GM21529 (cell line): ENCODE data around the gene ZDHHC8.

Source experiments
- ATAC-seq: cut with Tn5 transposase; IDR thresholded peaks from one replicate; pipeline ENCODE4 v1.9.1; 2021; ENCODE audit not compliant: unreplicated experiment

ZDHHC8 gene

DNA sequence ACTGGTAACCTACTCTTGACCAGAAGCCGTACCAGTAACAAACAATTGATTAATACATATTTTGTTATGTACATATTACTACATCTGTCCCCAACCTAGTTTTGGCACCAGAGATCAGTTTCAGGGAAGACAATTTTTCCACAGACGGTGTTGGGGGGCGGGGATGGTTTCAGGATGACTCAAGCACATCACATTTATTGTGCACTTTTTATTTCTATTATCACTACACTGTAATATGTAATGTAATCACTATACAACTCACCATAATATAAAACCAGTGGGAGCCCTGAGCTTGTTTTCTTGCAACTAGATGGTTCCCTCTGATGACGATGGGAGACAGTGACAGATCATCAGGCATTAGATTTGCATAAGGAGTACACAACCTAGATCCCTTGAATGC is 36.1 kb upstream of the ZDHHC8 start:
- no peak for ATAC-seq

DNA sequence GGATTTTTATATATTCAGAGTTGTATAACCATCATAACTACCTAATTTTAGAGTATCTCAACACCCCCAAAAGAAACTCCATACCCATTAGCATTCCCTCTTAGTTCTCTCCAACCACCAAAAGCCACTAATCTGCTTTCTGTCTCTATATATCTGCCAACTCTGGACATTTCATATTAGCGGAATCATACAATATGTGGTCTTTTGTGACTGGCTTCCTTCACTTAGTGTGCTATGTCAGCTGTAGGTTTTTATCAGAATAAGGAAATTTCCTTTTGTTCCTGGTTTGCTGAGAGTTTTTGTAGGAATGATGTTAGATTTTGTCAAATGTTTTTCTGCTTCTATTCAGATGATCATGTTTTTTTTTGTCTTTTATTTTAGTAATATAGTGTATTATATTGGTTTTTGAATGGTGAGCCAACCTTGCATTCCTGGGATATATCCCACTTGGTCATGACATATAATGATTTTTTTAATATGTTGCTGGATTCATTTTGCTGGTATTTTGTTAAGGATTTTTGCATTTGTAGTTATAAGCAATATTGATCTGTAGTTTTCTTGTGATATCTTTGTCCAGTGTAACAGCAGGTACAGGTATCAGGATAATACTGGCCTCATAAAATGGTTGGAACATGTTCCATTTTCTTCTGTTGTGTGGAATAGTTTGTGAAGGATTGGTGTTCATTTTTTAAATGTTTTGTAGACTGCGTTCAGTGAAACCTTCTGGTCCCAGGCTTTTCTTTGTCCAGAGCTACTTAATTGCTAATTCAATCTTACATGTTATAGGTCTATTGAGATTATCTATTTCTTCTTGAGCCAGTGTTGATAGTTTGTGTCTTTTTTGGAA is 34.8 kb upstream of the ZDHHC8 start:
- ATAC-seq: no peak

DNA sequence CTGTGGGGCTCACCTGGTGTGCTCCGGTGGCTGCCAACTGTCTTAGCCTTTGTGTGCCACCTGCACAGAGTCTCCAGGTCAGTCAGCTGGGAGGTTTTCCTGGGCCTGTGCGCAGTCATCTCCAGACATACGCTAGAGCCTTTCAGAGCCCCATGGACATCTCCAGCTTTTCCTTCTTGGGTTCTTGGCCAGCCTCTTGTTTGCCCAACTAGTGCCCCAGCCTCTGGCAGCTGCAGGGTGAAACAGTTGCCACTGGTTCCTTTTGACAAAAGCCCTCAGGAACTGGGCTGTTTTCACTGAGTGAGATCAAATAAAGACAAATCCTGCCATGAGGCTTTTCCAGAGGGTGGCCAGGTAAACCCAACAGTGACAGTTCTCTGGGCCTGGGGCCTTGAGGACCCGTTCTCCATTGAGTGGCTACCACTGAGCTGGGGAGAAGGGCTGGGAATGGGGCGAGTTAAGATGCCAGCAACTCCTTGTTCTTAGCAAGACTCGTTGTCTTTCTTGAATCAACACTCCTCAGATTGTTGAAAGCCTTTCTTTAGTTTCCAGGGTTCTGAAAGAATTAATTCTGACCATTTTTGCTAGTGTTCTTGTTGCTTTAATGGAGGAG is 32.4 kb upstream of the ZDHHC8 start:
- ATAC-seq: no peak

DNA sequence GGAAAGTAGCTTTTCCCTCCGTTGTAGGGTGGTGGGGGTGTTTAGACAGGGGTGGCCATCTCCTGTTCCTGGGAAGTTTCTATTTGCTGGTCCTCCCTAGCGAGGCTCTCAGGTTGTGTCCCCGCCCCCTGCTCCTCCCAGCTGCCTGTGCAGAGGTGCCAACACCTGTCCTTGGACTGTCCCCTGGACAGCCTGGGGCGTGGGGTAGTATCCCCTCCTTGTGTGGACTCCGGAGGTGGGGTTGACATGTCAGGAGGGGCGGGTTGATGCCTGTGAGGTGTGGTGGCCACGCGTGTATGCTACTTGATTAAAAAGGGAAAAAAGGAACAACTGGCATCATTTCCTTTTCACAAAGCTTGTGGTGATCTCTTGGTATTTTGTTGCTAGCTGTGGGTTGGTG is 30.0 kb upstream of the ZDHHC8 start:
- ATAC-seq: no peak

DNA sequence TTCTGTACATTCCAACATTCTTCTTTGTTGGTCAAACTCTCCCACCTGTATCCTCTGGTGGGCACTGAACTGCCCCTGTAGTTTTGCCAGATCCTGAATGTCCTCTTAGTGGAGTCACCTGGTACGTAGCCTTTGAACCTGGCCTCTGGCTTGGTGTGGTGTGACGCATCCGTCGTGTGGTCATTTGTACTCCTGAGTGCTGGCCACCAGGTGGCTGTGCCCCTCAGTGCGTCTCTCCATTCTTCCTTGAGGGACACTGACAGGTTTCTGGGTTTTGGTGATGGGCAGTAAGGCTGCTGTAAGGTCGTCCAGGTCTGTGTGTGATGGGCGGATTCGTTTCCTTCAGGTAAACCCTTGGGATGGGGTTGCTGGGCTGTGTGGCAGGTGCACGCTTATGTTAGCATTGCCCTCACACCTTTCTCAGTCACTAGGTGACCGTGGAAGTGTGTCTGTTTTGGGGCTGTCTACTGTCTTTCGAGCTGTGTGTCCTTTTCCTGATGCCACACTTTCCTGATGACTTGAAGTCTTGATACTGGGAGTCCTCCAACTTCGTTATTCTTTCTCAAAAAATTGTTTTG is 29.3 kb upstream of the ZDHHC8 start:
- no peak for ATAC-seq

DNA sequence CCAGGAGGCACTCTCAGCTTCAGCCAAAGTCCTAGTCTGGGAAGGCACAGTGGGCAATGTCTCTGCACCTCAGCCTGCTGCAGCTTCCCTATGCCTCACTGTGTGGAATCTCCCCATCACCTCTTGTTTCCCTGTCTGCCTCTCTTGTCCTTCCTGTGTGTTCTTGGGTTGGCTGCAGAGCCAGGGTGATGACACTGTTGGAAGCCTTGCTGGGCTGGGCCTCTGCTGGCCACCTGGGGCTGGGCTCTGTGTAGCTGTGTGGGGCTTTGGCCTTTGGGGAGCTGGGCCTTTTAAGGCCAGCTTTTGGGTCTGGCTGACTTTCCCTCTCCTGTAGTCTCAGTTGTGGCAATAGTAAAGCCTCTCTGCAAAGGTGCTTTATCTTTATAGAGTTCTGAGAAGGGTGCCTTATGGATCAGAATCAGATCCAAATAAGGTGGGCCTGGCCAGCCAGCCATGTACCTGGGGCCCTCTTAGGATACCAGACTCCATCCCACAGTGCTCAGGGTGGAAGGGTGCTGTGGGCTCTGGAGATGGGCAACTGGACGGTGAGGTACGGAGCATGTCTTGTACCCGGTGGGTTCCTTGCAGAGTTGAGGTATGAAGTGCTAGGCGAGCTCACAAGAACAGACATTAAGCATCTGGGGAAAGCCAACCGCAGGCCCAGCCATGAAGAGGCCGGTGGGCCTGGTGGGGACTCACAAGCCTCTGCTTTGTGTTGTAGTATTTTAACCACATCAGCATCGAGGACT is 26.0 kb upstream of the ZDHHC8 start:
- ATAC-seq: no peak

DNA sequence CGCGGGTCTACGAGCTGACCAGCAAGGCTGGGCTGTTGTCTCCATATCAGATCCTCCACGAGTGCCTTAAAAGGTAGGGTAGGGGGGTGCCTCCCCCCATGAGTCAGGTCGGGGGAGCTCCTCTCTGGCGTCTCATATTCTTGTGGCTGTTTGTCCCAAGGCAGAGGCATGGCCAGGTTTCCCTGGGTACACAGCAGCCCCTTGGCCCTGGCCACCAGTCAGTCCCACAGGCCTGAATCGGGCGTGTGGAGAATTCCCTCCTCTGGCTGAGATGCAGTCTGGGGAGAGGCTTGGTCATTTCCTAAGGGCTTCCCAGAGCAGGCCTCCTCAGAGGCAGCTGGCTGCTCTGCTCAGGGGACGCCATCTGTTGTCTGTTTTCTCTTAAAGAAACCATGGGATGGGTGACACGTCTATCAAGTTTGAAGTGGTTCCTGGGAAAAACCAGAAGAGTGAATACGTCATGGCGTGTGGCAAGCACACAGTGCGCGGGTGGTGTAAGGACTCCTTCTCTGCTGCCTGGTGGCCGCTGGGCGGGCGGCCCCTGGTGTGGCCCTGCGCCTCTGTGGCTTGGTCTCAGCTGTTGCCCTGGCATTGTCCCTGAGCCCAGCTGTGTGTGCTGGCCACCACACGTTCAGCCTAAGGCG is 25.3 kb upstream of the ZDHHC8 start:
- ATAC-seq: no peak

DNA sequence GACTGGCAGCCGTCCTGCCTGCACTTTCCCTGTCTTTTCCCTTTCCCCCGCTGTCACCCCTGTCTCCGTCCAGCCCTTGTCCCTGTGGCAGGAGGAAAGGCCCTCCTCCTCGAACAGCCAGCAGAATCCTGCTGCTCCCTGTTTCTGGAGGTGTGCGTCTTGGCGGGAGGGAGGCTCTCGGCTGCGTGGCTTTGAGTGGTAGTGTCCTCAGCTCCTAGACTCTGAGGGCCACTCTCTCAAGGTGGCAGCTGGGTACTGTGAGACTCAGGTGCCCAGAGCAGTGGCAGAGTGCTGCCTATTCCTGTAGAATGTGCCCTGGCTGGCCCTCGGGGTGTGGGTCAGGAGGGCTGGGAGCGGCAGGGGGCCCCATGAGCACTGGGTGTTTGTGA is 24.8 kb upstream of the ZDHHC8 start:
- ATAC-seq: no peak

DNA sequence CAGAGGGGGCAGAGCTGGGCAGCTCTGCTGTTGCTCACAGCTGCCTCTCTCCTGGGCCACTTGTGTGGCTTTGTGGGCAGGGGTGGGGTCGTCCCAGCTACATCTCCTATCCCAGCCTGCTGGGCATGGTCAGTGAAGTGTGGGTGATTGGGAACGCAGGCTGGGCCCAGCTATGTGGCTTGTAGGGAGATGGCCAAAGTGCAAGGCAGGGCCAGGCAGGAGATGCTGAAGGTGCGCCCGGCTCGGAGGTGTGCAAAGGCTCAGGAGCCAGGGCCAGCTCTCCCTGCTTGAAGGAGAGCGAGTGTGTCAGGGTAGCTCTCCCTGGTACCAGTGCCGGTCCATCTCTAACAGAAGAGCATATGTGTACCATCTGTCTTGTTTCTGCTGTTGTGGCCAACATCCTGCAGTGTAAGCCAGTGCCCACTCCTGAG is 24.1 kb upstream of the ZDHHC8 start:
- ATAC-seq: no peak

DNA sequence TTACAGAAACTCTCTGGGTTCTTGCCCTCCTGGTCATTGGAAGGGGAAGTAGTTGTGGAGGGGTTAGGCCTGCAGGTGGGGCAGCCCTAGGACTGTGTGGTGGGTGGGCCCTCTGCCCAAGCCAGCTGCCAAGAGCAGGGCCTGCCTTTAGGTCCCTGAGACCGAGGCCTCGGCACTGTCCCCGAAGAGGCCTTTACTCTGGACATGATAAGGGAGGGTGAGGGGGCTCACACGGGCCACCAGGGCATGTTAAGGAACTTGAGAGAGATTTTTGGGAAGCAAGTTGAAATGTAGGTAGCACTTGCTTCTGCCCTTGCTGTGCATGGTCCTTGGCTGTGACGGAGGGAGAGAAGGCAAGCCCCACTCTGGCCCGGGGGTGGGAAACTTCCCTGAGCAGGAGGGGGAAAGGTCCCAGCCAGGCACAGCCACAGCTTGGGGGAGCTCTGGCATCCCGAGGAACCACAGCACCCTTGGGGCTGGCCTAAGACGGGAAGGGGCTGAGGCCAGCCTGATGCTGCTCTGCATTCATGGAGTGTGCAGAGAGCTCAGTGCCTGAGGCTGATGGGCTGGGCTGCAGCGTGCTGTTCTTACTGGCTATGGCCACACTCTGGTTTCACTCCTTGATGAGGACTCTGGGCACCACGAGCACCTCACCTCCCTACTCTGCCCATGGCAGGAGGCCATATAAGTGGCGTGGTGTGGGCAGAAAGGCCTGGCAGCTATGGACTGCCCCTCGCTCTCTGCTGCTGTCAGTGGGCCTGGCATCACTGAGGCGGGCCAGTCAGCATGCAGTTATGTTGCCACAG is 23.4 kb upstream of the ZDHHC8 start:
- no peak for ATAC-seq

DNA sequence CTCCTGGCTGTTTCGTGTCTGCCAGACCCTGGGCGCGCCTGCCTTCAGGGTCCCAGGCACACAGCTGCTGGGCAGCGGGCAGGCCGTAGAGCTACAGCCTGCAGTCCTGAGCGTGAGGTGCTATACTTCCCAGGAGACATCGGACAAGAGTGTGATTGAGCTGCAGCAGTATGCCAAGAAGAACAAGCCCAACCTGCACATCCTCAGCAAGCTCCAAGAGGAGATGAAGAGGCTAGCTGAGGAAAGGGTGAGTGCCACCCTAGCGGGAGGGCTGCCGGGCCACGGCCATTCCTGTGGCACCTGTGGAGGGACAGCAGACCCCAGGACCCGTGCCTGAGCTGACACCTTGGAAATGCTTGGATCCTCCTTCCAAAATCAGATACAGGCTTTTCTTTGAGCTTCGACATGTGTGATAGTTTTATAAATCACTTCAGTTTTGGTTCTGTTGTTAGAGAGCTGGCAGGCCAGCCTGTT is 22.8 kb upstream of the ZDHHC8 start:
- no peak for ATAC-seq

DNA sequence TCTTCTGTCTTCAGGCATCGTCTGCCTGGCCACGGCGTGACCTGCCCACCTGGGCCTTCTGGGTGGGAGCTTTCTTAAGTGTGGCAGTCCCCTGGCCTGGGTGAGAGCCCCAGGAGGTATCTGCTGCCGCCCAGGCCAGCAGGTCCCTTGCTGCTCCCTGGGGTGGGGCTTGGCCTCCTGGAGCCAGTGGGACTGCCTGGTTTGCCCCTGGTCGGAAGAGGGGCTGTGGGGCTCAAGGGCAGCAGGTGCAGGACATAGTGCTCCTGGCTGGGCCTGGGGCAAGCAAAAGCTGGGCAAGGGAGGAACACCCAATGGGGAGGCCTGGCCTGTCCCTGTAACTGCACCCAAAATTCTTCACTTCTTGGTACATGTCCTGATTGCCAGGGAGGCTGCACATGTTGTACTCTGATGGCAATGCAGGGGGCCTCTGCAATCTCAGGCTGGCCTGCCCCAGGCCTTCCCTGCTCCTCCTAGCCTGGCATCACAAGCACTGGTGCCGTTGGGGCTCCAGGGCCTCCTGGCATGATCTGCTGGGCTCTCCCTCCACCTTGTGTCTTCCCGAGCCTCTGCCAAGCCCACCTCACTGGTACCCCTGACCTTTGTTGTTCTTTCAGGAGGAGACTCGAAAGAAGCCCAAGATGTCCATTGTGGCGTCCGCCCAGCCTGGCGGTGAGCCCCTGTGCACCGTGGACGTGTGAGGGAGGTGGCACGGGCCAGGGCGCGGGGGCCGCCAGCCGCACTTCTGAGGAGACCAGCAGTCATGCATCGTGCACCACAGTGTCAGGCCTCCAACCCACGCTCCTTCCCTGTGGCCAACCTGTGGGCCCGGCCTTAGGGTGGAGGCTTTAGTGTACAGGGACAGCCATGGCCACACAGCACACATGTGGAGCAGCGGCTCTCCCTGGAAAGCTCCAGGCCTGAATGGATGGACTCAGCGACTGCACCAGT is 21.9 kb upstream of the ZDHHC8 start:
- no peak for ATAC-seq

DNA sequence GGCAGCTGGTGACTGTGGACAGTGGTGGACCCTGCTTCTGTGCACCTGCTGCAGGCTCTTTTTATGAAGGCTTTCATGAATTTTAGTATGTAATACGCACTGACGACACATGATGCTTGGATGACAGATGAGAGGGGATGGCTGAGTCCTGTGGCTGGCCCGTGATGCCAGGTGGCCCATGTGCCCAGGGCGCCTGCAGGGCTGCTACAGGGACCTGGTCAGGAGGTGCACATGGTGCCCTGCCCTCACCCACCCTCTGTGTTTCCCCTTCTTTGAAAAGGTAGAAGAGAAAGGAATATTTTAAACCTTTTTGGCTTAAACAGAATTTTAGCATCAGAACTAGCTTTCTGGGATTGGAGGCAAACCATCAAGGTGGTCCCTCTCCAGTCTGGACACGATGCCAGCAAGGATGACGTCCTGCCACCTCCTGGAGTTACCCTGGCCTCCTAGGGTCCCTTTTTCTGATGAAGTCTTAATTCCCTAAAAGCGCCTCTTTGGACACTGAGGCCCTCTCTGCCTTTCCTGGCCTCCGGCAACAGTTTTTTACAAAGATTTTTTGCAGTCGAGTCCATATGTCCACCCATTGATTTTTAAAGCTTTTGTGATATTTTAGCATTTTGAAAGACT is 21.1 kb upstream of the ZDHHC8 start:
- ATAC-seq: no peak

DNA sequence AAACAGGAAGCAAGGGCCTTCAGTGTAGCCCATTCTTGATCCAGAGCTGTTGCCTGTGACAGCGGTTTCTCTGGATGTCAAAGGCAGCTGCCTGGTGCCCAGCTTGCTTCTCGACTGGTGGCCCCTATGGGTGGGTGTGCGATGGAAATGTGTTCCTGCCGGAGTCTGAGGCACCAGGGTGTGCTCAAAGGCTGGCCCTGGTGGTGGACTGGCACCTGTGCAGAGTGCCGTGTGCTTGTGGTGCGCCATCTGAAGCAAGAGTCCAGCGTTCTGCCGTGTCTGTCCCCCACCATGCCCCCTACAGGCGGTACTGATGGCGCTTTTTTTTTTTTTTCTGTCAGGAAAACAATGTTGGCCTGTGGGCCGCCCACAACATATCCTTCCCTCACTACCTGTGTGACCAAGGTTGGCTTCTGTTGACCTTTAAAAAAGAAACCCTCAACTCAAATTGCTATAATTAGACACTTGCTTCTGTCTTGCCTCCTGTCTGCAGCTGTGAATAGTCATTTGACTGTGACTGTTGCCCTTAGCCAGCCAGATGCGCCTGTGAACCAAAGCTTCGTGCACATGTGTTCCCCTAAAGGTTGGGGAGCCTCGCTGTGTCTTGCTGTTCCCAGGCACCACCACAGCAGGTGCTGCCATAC is 20.4 kb upstream of the ZDHHC8 start:
- no peak for ATAC-seq

DNA sequence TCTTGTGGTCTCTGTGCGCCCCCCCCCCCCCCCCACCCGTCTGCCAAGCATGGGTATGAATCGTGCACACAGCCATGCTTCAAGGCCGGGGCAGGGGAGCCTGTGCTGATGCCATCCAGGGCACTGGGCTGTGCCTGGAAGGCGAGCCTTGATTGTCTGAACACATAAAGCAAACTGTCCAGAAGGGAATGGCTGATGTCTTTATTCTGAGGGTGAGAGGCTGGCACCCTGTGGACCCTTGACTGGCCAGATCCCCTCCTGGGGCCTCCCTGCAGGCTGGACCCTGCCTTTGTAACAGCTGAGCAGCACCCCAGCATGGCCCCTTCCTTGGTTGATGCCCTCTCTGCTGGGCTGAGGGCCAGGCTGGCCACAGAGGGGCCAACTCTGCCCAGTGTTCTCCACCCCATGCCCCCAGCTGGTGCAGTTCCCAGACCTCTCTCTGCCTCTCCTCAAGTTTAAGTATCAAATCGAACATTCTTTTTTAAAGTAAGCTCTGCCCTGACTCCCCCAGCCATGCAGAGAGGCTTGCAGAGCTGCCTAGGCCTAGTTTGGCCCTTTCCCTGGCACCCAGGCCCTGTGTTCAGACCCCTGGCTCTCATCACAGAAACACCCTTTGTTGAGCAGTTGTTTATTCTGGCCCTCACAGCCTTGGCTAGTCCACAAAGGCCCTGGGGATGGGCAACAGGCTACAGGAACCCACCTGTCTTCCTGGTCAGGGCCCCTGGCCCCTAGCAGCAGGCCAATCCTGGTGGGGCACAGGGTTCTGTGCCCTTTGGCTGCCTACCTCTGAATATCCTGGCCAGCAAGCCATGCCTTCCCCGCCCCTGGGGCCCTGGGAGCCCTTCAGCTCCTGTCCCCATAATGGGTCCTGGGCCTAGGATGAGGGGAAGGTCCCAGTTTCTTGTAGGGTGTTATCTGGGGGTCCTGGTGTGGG is 19.6 kb upstream of the ZDHHC8 start:
- ATAC-seq: no peak

DNA sequence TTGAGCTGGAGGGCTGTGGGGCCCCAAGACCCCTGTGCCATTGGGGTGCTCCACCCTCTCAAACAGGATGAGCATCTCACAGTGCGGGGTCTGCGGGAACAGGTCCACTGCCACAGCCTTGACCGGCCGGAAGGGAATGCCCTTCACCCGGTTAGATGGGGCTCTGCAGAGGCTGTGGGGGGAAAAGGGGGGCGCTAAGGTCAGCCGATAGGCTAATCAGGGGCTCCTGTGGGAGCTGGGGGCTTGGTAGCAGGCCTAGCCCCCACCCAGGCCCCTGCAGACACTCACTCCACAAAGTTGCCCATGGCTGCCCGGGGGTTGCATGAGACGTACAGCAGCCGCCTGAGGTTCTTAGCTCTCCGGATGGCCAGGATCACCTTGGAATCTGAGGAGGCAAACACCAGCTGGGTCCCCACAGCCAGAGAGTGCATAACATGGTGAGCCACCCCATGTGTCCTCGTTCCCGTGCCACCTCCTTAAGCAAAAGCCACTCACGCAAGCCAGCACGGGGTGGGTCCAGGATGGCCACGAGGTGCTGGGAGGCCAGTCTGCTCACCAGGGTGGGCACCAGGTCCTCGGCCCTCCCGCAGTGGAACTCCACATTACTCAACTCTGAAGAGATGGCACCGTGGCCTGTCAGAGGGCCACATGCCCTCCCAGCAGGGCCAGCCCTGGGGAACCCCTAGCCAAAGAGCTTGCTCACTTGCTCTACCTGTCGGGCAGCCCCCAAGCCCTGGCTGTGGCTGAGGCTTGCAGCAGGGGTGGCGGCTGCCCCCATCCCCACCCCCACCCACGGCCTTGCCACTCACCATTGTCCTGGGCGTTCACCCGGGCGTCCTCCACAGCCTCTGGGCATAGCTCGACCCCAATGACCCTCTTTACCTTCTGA is 18.7 kb upstream of the ZDHHC8 start:
- no peak for ATAC-seq
